ENCODE results near the gene SAP25. TPM values are rescaled to one million over a fixed set of nuclear protein-coding genes. Genes with fewer than 3 reads are reported as not detected.
"Not testable (repeated sequence)": the region's sequence is repeated elsewhere in the genome, so short reads cannot be mapped to it uniquely, and the experiment has no call there.

SAP25 gene
- total RNA-seq, 2 donors from 2014 or later, result 0.81 to 1.1 TPM

DNA sequence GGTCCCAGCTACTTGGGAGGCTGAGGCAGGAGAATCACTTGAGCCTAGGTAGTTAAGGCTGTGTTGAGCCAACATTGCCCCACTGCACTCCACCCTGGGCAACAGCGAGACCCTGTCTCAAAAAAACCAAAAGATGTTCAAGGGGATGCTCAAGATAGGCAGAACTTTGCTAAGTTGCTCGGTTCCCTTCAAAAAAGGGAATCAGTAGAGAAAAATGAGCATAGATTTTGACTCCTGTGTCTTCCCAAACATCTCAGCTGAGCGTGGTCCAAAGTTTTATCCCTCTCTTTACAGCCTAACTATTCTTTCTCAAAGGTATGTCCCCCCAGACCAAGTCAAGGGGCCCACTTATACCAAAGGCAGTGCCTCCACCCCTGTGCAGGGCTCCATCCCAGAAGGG, 20.7 kb downstream of the SAP25 start:
- Histone ChIP-seq H3K27ac (no peak overlapping the region), H3K9me3 (no peaks in the 10 kb centered on the region), H3K4me3 (no peak overlapping the region), H3K36me3 (peaks cover 36% of the 10 kb centered on the region), H3K4me1 (ENCODE audit: control insufficient read depth in 1 of 2, low read depth in 2 of 2) (peaks cover 7 to 12% of the 10 kb centered on the region in 2 donors), H3K27me3 (replicated peaks; ENCODE audit: insufficient read depth) (no peaks in the 10 kb centered on the region)
- TF ChIP-seq, protein P1, sequence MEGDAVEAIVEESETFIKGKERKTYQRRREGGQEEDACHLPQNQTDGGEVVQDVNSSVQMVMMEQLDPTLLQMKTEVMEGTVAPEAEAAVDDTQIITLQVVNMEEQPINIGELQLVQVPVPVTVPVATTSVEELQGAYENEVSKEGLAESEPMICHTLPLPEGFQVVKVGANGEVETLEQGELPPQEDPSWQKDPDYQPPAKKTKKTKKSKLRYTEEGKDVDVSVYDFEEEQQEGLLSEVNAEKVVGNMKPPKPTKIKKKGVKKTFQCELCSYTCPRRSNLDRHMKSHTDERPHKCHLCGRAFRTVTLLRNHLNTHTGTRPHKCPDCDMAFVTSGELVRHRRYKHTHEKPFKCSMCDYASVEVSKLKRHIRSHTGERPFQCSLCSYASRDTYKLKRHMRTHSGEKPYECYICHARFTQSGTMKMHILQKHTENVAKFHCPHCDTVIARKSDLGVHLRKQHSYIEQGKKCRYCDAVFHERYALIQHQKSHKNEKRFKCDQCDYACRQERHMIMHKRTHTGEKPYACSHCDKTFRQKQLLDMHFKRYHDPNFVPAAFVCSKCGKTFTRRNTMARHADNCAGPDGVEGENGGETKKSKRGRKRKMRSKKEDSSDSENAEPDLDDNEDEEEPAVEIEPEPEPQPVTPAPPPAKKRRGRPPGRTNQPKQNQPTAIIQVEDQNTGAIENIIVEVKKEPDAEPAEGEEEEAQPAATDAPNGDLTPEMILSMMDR (IDR thresholded peaks at IDR 0.05), result no peak
- DNase-seq (ENCODE audit: low spot score) (no peak), ATAC-seq (ENCODE audit: insufficient number of reproducible peaks, low FRiP score, low read depth) (no peak)

DNA sequence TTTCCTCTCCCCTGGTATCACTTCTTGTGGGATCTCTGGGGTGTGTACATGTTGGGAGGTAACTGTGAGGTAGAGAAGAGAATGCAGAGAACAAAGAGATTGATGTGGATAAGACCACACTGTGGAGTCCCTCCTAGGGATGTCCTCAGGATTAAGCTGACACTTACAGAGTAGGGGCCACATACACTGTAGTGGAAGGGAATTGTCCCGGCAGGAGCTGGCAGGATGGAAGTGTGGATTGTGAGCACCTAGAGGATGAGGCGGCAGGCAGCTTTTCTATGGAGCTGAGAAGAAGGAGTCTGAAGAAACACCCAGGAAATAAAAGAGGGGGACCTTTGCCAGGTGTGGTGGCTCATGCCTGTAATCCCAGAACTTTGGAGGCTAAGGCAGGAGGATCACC, 21.2 kb downstream of the SAP25 start:
- ATAC-seq (ENCODE audit: insufficient number of reproducible peaks, low FRiP score, low read depth) (no peak), DNase-seq (ENCODE audit: low spot score) (no peak)
- TF ChIP-seq, protein P1 (IDR thresholded peaks at IDR 0.05), result no peak
- peaks cover 36% of the 10 kb centered on the region for H3K36me3 ChIP-seq
- H3K9me3 ChIP-seq, result no peaks in the 10 kb centered on the region
- H3K27ac ChIP-seq, result no peak overlapping the region
- H3K4me3 ChIP-seq, result no peak overlapping the region
- peaks cover 12 to 17% of the 10 kb centered on the region in 2 donors for H3K4me1 ChIP-seq (ENCODE audit: control insufficient read depth in 1 of 2, low read depth in 2 of 2)
- H3K27me3 ChIP-seq (replicated peaks; ENCODE audit: insufficient read depth), result no peaks in the 10 kb centered on the region

DNA sequence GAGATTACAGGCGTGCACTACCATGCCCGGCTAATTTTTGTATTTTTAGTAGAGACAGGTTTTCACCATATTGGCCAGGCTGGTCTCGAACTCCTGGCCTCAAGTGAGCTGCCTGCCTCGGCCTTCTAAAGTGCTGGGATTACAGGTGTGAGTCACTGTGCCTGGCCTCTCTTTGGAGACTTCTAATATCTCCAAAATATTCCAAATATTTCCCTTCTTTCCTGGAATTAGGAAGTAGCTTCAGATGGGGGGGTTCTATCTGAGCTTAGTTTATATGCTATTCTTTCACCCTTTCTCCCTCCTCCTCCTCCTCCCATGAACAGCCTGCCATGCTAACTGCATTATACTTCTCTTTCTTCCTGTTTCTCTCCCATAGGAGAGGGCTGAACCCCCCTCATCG, 25.3 kb downstream of the SAP25 start:
- Histone ChIP-seq H3K4me1 (ENCODE audit: control insufficient read depth in 1 of 2, low read depth in 2 of 2) (peaks cover 41 to 57% of the 10 kb centered on the region in 2 donors), H3K36me3 (peaks cover 19% of the 10 kb centered on the region), H3K27ac (peak overlapping the region; percentile 87 to 97)
- H3K4me3 ChIP-seq; DNase-seq (ENCODE audit: low spot score); H3K27me3 ChIP-seq (replicated peaks; ENCODE audit: insufficient read depth); H3K9me3 ChIP-seq; ATAC-seq (ENCODE audit: insufficient number of reproducible peaks, low FRiP score, low read depth): not testable (repeated sequence)

DNA sequence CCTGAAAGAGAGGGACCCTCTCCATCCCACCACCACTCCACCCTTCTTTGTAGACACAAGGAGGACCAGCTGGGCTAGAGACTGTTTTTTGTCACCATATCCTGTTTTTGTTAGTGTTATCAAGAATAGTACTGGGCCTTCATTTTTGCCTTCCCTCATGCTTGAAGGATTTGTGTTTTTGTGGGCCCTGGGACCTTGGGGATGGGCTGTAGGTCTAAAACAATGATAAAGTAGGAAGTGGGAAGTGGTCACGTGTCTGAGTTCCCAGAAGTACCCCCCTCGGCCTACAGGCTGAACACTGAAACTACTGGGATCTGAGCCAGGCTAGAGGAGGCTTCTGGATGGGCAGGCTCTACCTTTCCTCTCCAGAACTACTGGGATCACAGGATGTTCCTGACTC, 25.8 kb downstream of the SAP25 start:
- Histone ChIP-seq H3K27ac (peak overlapping the region; percentile 87 to 97), H3K4me1 (ENCODE audit: control insufficient read depth in 1 of 2, low read depth in 2 of 2) (peaks cover 41 to 57% of the 10 kb centered on the region in 2 donors), H3K9me3 (no peaks in the 10 kb centered on the region), H3K4me3 (no peak overlapping the region), H3K36me3 (peaks cover 15% of the 10 kb centered on the region), H3K27me3 (replicated peaks; ENCODE audit: insufficient read depth) (no peaks in the 10 kb centered on the region)
- no peak for DNase-seq (ENCODE audit: low spot score)
- TF ChIP-seq, protein P1 (IDR thresholded peaks at IDR 0.05), result no peak
- ATAC-seq (ENCODE audit: insufficient number of reproducible peaks, low FRiP score, low read depth), result no peak

DNA sequence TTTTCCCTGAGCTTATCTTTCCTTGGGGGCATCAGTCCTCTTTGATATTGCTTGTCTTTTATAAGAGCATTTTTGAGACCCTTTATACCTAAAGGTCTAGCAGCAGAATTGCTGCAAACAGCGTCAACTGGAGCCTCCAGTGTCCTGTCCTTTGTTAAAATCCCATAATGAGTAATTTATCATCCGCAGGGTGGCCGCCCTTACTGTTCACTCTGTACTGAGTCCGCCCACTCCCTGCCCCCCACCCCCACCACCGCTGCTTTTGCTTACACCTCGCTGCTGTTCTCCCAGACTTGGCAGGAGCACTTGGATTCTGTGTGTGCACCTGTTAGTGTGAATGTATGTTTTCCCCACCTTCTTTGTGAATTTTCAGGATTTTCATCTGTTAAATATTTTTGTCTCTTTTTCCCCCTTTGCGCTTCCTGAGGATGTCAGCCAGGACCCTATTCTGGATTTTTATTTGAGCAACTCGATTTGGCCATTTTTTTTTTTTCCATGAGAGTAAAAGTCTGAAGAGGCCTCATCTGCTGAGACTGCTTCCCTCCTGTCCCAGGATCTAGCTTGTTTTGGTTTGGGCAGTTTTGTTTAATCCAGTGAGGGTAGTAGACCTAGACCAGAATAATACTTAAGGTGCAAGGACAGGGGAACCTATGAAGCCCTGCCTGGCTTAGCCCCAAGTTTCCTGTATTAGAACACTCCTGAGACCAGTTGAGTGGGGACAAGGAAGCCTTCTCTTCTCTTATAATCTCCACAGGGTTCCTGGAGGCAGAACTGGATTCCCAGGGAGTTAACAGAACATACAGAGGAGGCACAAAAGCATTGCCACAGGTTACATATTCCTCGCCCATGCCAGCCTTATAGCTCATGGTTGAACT, 26.5 kb downstream of the SAP25 start:
- H3K36me3 ChIP-seq, result peaks cover 8% of the 10 kb centered on the region
- no peaks in the 10 kb centered on the region for H3K27me3 ChIP-seq (replicated peaks; ENCODE audit: insufficient read depth)
- ATAC-seq (ENCODE audit: insufficient number of reproducible peaks, low FRiP score, low read depth), result no peak
- H3K4me1 ChIP-seq (ENCODE audit: control insufficient read depth in 1 of 2, low read depth in 2 of 2), result peaks cover 41 to 57% of the 10 kb centered on the region in 2 donors
- H3K27ac ChIP-seq, result peak overlapping the region; percentile 87 to 97
- TF ChIP-seq, protein P1 (IDR thresholded peaks at IDR 0.05), result no peak
- DNase-seq (ENCODE audit: low spot score), result no peak
- H3K9me3 ChIP-seq, result no peaks in the 10 kb centered on the region
- H3K4me3 ChIP-seq, result no peak overlapping the region
